A549 treated with Hydrocortisone at 1 μM for 4 hours (cell line): ENCODE results near the gene NHLRC1. TPM values are rescaled to one million over a fixed set of nuclear protein-coding genes. Genes with fewer than 3 reads are reported as not detected.

ENCODE experiments used
- total RNA-seq: library from RNA; stranded (reverse); fragments of 200-300 nt; extraction: Qiagen RNA extraction; gene quantifications from 5 replicates; pipeline ENCODE4 v1.2.3, GENCODE V29; 2022

Gene NHLRC1
- 1.3 to 2.0 TPM (median 1.8 TPM) in 5 replicates for total RNA-seq

DNA sequence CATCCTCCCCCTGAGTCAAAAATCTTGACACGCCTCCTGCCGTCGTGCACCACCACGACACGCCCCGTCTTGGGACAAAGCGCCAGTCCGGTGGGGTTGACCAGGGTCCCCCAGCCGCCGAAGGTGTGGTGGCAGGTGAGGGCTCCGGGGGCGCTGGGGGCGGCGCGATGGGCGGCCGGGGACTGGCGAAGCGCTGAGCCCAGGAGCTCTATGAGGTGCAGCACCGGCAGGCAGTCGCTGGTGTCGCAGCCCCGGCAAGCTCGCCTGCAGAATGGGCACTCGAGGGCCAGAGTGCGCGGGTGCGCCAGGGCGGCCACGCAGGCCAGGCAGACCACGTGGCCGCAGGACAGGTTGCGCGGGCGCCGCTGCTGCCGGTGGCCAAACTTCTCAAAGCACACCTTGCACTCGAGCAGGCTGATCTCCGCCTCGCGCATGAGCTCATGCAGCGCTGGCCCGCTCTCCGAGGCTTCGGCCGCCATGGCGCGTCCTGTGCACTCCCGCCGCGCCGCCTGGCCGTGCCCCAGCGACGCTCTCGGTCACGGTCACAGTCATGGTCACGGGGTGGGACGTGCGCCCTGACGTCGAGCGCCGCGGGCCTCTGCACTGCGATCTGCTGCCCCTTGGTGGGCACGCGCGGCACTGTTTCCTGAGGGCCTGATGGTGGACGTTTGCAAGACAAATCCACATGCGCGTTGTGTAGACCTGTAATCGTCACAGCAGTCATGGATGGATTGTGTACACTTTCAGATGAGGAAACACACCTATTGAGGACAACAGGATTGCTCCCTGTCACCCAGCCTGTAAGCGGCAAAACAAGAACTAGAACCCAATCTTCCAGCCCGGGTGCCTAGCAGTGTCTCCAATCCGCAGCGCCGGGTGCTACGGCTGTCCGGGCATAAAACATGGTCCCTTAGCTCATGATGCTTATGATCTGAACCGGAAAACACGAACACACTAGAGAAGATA, at the start of gene NHLRC1:
NHLRC1 (minus strand) TSS at position 550 of the 966 bp plus-strand sequence; CDS start at position 479, 71 bp downstream.

DNA sequence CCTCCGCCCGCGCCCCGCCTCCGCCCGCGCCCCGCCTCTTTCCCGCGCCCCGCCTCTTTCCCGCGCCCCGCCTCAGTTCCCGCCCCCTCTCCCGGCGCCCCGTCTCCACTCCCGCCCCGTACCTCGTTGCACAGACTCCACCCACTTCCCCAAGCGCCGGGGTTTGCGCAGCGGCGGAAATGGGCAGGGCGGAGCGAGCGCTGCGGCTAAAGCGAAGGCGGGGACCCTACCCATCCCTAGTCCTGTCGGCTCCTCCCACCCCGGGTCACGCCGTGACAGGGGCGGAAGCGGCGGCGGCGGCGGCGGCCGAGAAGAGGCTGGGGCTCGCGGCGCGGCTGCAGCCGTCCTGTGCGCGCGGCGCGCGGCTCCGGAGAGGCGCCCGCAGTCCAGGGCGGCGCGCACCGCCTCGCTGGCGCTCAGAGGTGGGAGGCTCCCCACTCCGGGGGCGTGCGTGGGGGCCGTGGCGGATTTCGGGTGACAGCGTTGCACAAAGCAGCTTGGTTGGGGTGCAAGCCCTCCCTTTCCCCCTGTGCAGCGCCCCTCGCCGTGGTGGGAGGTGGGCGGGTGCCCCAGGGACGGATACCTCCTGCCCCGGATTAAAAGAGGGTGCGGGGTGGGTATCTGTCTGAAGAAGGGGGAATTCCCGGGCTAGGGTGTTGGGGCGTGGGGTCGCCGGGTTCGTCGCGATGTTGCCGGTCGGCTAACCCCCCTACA, 32.8 kb upstream of the NHLRC1 start, which contains the start of gene KDM1B:
KDM1B (plus strand) TSS at position 273 of the 714 bp plus-strand sequence. CDS start 4,474 bp downstream, outside the sequence.

DNA sequence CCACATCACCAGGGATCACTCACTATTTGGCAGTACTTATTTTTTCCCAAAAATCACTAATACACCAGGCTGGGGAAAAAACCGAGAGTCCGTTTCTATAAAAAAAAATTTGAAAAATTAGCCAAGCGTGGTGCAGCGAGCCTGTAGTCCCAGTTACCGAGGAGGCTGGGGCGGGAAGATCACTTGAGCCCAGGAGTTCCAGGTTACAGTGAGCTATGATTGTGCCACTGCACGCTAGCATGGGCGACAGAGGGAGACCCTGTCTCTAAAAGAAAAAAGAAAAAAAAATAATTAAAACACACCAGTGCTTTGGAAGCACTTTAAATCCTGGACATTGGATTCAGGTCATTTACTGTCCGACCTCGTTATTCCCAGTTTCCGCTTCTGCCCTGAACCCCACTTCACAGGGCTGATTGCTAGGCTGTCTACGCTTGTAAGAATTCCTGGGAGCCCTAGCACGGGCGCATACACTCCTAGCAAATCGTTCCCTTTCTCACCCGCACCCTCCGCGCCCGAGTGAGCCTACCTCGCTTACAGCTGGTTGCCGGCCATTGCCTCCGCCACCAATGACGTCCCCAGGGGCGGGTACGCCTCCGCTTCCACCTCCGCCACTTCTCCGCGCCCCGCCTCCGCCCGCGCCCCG, 32.2 kb upstream of the NHLRC1 start, which contains the start of gene TPMT:
TPMT (minus strand) TSS at position 571 of the 643 bp plus-strand sequence. CDS start 5,950 bp downstream, outside the sequence.

Other genes starting within 250 kb of the NHLRC1 start
- 16.6 to 24.5 TPM (median 17.5 TPM) in 5 replicates for gene KIF13A, start 135.0 kb downstream of the NHLRC1 start, total RNA-seq
- gene TPMT, start 32.4 kb upstream of the NHLRC1 start, total RNA-seq = 4.9 to 6.7 TPM (median 6.0 TPM) in 5 replicates
- gene KDM1B, start 32.7 kb upstream of the NHLRC1 start, total RNA-seq = 5.4 to 9.2 TPM (median 7.1 TPM) in 5 replicates
- gene DEK, start 141.9 kb upstream of the NHLRC1 start, total RNA-seq = 68.0 to 98.1 TPM (median 82.0 TPM) in 5 replicates